Prostate gland (tissue), 2 donors: Measurements from ENCODE around the gene CALCB. TPM values are rescaled to one million over a fixed set of nuclear protein-coding genes. Genes with fewer than 3 reads are reported as not detected.

ENCODE experiments used
- DNase-seq: peaks from one replicate; pipeline ENCODE4 v3.0.0-alpha.2; 2019; ENCODE audit warnings: low spot score
- H3K27ac ChIP-seq, 2 donors: fragments of 200-600 bp; sonication (generic); 2 replicates each; pipeline ENCODE4 v1.5.1; 2017 to 2019
- H3K27me3 ChIP-seq: fragments of 200-600 bp; sonication (generic); replicated peaks from 2 replicates; pipeline ENCODE4 v1.5.1; 2019; ENCODE audit not compliant: insufficient read depth
- H3K36me3 ChIP-seq, 2 donors: fragments of 200-600 bp; sonication (generic); 1 replicate in 1 of 2; 2 replicates in 1 of 2; pipeline versions ENCODE4 v1.5.1 to v1.8.1; 2017 to 2019
- H3K4me1 ChIP-seq: fragments of 200-600 bp; sonication (generic); replicated peaks from 2 replicates; pipeline ENCODE4 v1.5.1; 2019
- H3K4me3 ChIP-seq, 2 donors: fragments of 200-600 bp; sonication (generic); 2 replicates each; pipeline ENCODE4 v1.5.1; 2017 to 2019
- H3K9me3 ChIP-seq: fragments of 200-600 bp; sonication (generic); 2 replicates; pipeline ENCODE4 v1.5.1; 2017
- CTCF ChIP-seq, 4 experiments: fragments of 200-600 bp in 2 of 4; fragments of 450-650 bp in 2 of 4; sonication (generic) in 2 of 4; IDR thresholded peaks; 1 replicate in 3 of 4; 2 replicates in 1 of 4; pipeline ENCODE4 v1.5.1; 2016 to 2019; ENCODE audit warnings: antibody characterized with exemption in 4 of 4, mild to moderate bottlenecking in 2 of 4, moderate library complexity in 2 of 4
- POLR2A ChIP-seq: fragments of 450-650 bp; IDR thresholded peaks from one replicate; pipeline ENCODE4 v1.6.1; 2016; ENCODE audit warnings: antibody characterized with exemption, mild to moderate bottlenecking
- POLR2AphosphoS5 ChIP-seq: sonication (generic); formaldehyde crosslinking; IDR thresholded peaks from one replicate; pipeline ENCODE4 v1.6.1; 2017; ENCODE audit warnings: antibody characterized with exemption
- WGBS: methylation state at CpG from one replicate; pipeline ENCODE4 v1.1.5; 2018; 5-methylcytosine and 5-hydroxymethylcytosine counted together
- intact Hi-C: fragments of 100-400 bp; cut with DNase I; formaldehyde crosslinking; loops from one replicate; pipeline ENCODE4 v1.14.2; 2022
- total RNA-seq, 2 donors: library from RNA; depleted of rRNA; stranded (reverse); fragments of >200 nt; gene quantifications; one replicate each; pipeline ENCODE4 v1.1.0, GENCODE V29; 2016

CALCB gene
- total RNA-seq, 2 donors from 2014 or later: 0.18 to 2.4 TPM

DNA sequence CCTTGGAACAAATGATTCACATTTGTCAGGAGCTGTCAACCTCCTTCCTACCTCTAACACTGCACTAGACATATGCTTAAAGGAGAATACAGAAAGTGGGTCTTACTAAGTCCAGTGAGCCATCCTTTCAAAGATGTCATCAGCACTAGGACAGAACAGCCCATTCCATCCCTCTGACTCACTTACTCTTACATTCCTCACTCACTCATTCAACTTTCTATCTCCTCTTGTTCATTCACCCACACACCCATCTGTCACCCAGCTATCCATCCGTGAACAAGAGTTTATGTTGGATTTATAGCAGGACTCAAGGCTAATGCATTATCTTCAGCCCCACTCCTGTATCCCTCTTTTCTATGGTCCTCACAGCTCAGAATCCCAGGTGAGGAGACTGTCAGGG lies 50.5 kb downstream of the CALCB start:
- 63% methylated on average over 1 of the region's 1 CpG for WGBS
- no peaks in the 10 kb centered on the region for H3K4me1 ChIP-seq
- no peaks in the 10 kb centered on the region for H3K36me3 ChIP-seq
- no peak overlapping the region for H3K4me3 ChIP-seq
- H3K27me3 ChIP-seq: no peaks in the 10 kb centered on the region
- no peak for DNase-seq
- H3K27ac ChIP-seq: no peak overlapping the region
- intact Hi-C loops: no loop called here
- no peaks in the 10 kb centered on the region for H3K9me3 ChIP-seq
- TF ChIP-seq CTCF (IDR thresholded peaks at IDR 0.05): no peak
- no peak for TF ChIP-seq POLR2AphosphoS5
- TF ChIP-seq POLR2A: no peak

DNA sequence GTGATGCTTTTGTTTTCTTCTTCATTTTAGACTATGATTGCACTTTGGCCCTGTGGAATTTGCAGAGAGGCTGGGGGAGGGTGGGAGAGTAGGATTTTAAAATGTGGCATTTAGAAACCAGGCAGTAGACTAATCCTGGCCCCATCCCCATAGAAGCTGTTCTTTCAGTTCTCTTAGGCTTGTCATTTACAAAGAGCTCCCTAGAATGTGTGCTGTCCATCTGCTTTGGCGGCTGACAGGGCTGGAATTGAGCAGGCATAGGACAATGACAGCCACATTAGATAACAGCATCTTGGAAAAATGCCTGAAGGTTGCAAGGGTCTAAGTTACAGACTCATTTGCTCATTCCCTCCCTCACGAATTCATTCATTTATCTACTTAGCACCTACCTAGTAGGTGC lies 51.1 kb downstream of the CALCB start:
- H3K9me3 ChIP-seq: no peaks in the 10 kb centered on the region
- TF ChIP-seq POLR2AphosphoS5: no peak
- no peak for TF ChIP-seq CTCF (IDR thresholded peaks at IDR 0.05)
- TF ChIP-seq POLR2A: no peak
- H3K27me3 ChIP-seq: no peaks in the 10 kb centered on the region
- no peak overlapping the region for H3K27ac ChIP-seq
- intact Hi-C loops: no loop called here
- 54% methylated on average over 2 of the region's 2 CpGs for WGBS
- no peak overlapping the region for H3K4me3 ChIP-seq
- DNase-seq: no peak
- H3K36me3 ChIP-seq: no peaks in the 10 kb centered on the region
- no peaks in the 10 kb centered on the region for H3K4me1 ChIP-seq

GRCh38 chr11:15127341-15127740 lies 53.9 kb downstream of the CALCB start:
- no peak for TF ChIP-seq POLR2A
- no peak for TF ChIP-seq POLR2AphosphoS5
- TF ChIP-seq CTCF (IDR thresholded peaks at IDR 0.05): no peak
- Histone ChIP-seq H3K4me3 (no peak overlapping the region), H3K27me3 (no peaks in the 10 kb centered on the region), H3K36me3 (no peaks in the 10 kb centered on the region), H3K9me3 (no peaks in the 10 kb centered on the region), H3K4me1 (no peaks in the 10 kb centered on the region), H3K27ac (no peak overlapping the region)
- intact Hi-C loops: no loop called here
- no peak for DNase-seq
- 85% methylated on average over 6 of the region's 6 CpGs for WGBS

Other genes starting within 250 kb of the CALCB start
- 10 to 100 TPM; 21.1 to 26.6 TPM for gene CYP2R1, start 181.4 kb upstream of the CALCB start, total RNA-seq
- gene CALCA, start 101.2 kb upstream of the CALCB start, total RNA-seq: 1 to 10 TPM in 1 of 2 donors, not detected in 1; 4.1 TPM
- 1 to 10 TPM in 1 of 2 donors, under 1 TPM in 1; 0.87 to 2.0 TPM for gene INSC, start 41.3 kb downstream of the CALCB start, total RNA-seq